ENCODE data around the gene SLC35F3. TPM values are rescaled to one million over a fixed set of nuclear protein-coding genes. Genes with fewer than 3 reads are reported as not detected.

SLC35F3 gene
- polyA plus RNA-seq, 1 donor from 2014 or later: 13.9 TPM

- no peaks in the 10 kb centered on the region for H3K36me3 ChIP-seq (ENCODE audit: insufficient read depth, low read length)
- H2AFZ ChIP-seq (ENCODE audit: low read depth, low read length): no peak overlapping the region
- TF ChIP-seq REST (IDR thresholded peaks at IDR 0.05; ENCODE audit: borderline replicate concordance) (no peak), SMC3 (conservative IDR thresholded peaks at IDR 0.05; ENCODE audit: poor library complexity) (no peak), EZH2 (IDR thresholded peaks at IDR 0.05; ENCODE audit: borderline replicate concordance, insufficient read depth, low read length, poor library complexity, severe bottlenecking) (no peak), POLR2AphosphoS5 (IDR thresholded peaks at IDR 0.05) (no peak), MXI1 (conservative IDR thresholded peaks at IDR 0.05; ENCODE audit: poor library complexity, severe bottlenecking) (no peak), TAF1 (IDR thresholded peaks at IDR 0.05; ENCODE audit: low read depth) (no peak), RAD21 (conservative IDR thresholded peaks at IDR 0.05) (no peak), CTCF (IDR thresholded peaks at IDR 0.05; ENCODE audit: poor library complexity, severe bottlenecking) (no peak), EP300 (conservative IDR thresholded peaks at IDR 0.05; ENCODE audit: poor library complexity, severe bottlenecking) (no peak)
- H3K9me2 ChIP-seq (ENCODE audit: insufficient read depth, low read length): no peaks in the 10 kb centered on the region
- H4K20me1 ChIP-seq (ENCODE audit: insufficient read depth): no peaks in the 10 kb centered on the region
- H3K27me3 ChIP-seq (ENCODE audit: insufficient read depth, low read depth, low read length): no peaks in the 10 kb centered on the region
- no peaks in the 10 kb centered on the region for H3K79me2 ChIP-seq (replicated peaks; ENCODE audit: insufficient read depth, low read length)
- H3K27ac ChIP-seq (ENCODE audit: low read length): no peak overlapping the region
- no peak overlapping the region for H3K9ac ChIP-seq (ENCODE audit: low read length)
- no peaks in the 10 kb centered on the region for H3F3A ChIP-seq (ENCODE audit: insufficient read depth, low read length, poor library complexity, severe bottlenecking)
- no peaks in the 10 kb centered on the region for H3K9me3 ChIP-seq (ENCODE audit: low read length)
- H3K4me2 ChIP-seq (ENCODE audit: low read length): no peak overlapping the region
- H3K4me3 ChIP-seq (ENCODE audit: low read length): no peak overlapping the region
Measured at GRCh38 chr1:233983811-233984210, 79.3 kb downstream of the SLC35F3 start.

GRCh38 chr1:233988963-233989696 is 84.7 kb downstream of the SLC35F3 start:
- Histone ChIP-seq H3K9me2 (ENCODE audit: insufficient read depth, low read length) (no peaks in the 10 kb centered on the region), H3K79me2 (replicated peaks; ENCODE audit: insufficient read depth, low read length) (no peaks in the 10 kb centered on the region), H3K4me3 (ENCODE audit: low read length) (no peak overlapping the region), H3K9ac (ENCODE audit: low read length) (no peak overlapping the region), H4K20me1 (ENCODE audit: insufficient read depth) (no peaks in the 10 kb centered on the region), H3K4me2 (ENCODE audit: low read length) (no peak overlapping the region), H3K27ac (ENCODE audit: low read length) (no peak overlapping the region), H3K9me3 (ENCODE audit: low read length) (no peaks in the 10 kb centered on the region), H3K27me3 (ENCODE audit: insufficient read depth, low read depth, low read length) (no peaks in the 10 kb centered on the region), H3F3A (ENCODE audit: insufficient read depth, low read length, poor library complexity, severe bottlenecking) (no peaks in the 10 kb centered on the region), H3K36me3 (ENCODE audit: insufficient read depth, low read length) (no peaks in the 10 kb centered on the region), H2AFZ (ENCODE audit: low read depth, low read length) (no peak overlapping the region)
- TF ChIP-seq EZH2 (IDR thresholded peaks at IDR 0.05; ENCODE audit: borderline replicate concordance, insufficient read depth, low read length, poor library complexity, severe bottlenecking) (no peak), MXI1 (conservative IDR thresholded peaks at IDR 0.05; ENCODE audit: poor library complexity, severe bottlenecking) (no peak), POLR2AphosphoS5 (IDR thresholded peaks at IDR 0.05) (no peak), SMC3 (conservative IDR thresholded peaks at IDR 0.05; ENCODE audit: poor library complexity) (no peak), CTCF (IDR thresholded peaks at IDR 0.05; ENCODE audit: poor library complexity, severe bottlenecking) (no peak), EP300 (conservative IDR thresholded peaks at IDR 0.05; ENCODE audit: poor library complexity, severe bottlenecking) (no peak), TAF1 (IDR thresholded peaks at IDR 0.05; ENCODE audit: low read depth) (no peak)
